Measurements from ENCODE around the gene OPA1. TPM values are rescaled to one million over a fixed set of nuclear protein-coding genes. Genes with fewer than 3 reads are reported as not detected.

The OPA1 gene
- total RNA-seq, 4 donors from 2014 or later: 42.2 to 56.1 (median 47.2) TPM

- Histone ChIP-seq H3K9me3 (no peaks in the 10 kb centered on the region), H3K4me3 (no peak overlapping the region), H3K4me1 (no peaks in the 10 kb centered on the region), H3K27me3 (no peaks in the 10 kb centered on the region), H3K27ac (replicated peaks in 1 of 4) (no peak overlapping the region), H3K36me3 (peaks cover 32 to 95% (median 59%) of the 10 kb centered on the region in 4 donors)
- WGBS: 92% methylated on average over 6 of the region's 6 CpGs
- intact Hi-C loops (cut with DNase I): no loop called here
- no peak for DNase-seq (ENCODE audit: extremely low spot score)
- TF ChIP-seq POLR2A (IDR thresholded peaks at IDR 0.05; ENCODE audit: low read depth): no peak
- TF ChIP-seq EP300 (IDR thresholded peaks at IDR 0.05): no peak
Measured at GRCh38 chr3:193656878-193657282, 63.9 kb downstream of the OPA1 start.

DNA sequence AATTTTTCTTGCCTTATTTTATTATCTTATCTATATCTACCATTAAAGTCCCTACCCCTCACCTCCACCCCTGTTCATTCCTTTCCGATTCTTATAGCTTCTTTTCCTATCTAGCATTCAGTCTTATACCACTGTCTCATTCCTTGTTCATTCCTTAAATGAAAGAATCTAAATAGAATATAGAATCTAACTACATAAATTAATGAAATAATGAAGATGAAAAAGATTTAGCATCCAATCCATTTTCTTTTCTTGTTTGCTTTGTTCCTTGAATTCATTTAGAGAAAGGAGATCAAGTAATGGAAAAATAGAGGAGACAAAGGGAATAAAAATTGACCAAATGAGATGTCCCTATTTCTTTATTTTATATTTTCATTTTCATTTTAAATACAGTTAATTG lies 67.2 kb downstream of the OPA1 start:
- no peak for DNase-seq (ENCODE audit: extremely low spot score)
- no peaks in the 10 kb centered on the region for H3K27me3 ChIP-seq
- WGBS: 91% methylated on average over 1 of the region's 1 CpG
- no peaks in the 10 kb centered on the region for H3K4me1 ChIP-seq
- H3K4me3 ChIP-seq: no peak overlapping the region
- no peaks in the 10 kb centered on the region for H3K9me3 ChIP-seq
- intact Hi-C loops (cut with DNase I): loop anchor here (10.0 kb wide), 2 partner anchors 655 to 685 kb away; no protein-coding TSS in a partner anchor
- H3K27ac ChIP-seq (replicated peaks in 1 of 4): no peak overlapping the region
- no peak for TF ChIP-seq POLR2A (IDR thresholded peaks at IDR 0.05; ENCODE audit: low read depth)
- TF ChIP-seq POLR2AphosphoS5 (IDR thresholded peaks at IDR 0.05): no peak
- no peak for TF ChIP-seq CTCF (IDR thresholded peaks at IDR 0.05)
- no peak for TF ChIP-seq EP300 (IDR thresholded peaks at IDR 0.05)
- H3K36me3 ChIP-seq: peaks cover 32 to 87% (median 64%) of the 10 kb centered on the region in 4 donors

DNA sequence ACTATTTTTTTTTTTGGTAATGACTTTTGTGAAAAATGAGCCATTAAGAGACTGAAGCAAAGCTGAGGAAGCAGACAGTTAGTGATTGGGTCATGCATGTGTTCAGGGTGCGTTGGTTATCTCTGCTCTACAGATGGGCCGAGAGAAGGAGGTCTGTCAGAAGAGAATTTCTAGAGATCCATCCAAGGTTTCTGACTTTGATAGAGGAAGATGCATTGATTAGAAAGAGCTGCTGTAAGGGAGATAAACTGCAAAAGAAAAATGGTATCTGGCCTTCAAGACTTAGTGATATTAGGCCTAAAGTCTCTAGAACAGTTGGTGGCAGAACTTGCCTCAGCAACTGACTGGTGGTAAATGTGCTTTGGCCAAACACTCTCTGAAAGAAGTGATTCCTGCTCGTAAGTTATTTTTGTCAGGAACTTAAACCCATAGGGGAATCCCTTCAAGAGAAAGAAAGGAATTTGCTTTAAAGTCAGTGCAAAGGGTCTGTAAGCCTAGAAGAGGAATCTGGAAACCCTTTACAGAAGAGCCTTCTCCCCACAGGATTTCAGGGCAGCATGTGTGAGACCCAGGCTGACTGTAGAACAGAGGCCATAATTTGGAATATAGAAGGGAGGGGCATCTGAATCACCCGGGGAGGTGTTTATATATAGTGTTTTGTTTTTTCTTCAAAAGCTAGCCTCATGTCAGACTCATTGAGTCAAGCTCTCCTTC lies 67.8 kb downstream of the OPA1 start:
- Histone ChIP-seq H3K36me3 (peaks cover 33 to 84% (median 64%) of the 10 kb centered on the region in 4 donors), H3K9me3 (no peaks in the 10 kb centered on the region), H3K27ac (replicated peaks in 1 of 4) (no peak overlapping the region), H3K4me1 (no peaks in the 10 kb centered on the region), H3K27me3 (no peaks in the 10 kb centered on the region), H3K4me3 (no peak overlapping the region)
- no peak for TF ChIP-seq CTCF (IDR thresholded peaks at IDR 0.05)
- TF ChIP-seq EP300 (IDR thresholded peaks at IDR 0.05): no peak
- no peak for TF ChIP-seq POLR2A (IDR thresholded peaks at IDR 0.05; ENCODE audit: low read depth)
- TF ChIP-seq POLR2AphosphoS5 (IDR thresholded peaks at IDR 0.05): no peak
- intact Hi-C loops (cut with DNase I): loop anchor here (10.0 kb wide), 2 partner anchors 654 to 684 kb away; no protein-coding TSS in a partner anchor
- 77% methylated on average over 4 of the region's 4 CpGs for WGBS
- DNase-seq (ENCODE audit: extremely low spot score): no peak

DNA sequence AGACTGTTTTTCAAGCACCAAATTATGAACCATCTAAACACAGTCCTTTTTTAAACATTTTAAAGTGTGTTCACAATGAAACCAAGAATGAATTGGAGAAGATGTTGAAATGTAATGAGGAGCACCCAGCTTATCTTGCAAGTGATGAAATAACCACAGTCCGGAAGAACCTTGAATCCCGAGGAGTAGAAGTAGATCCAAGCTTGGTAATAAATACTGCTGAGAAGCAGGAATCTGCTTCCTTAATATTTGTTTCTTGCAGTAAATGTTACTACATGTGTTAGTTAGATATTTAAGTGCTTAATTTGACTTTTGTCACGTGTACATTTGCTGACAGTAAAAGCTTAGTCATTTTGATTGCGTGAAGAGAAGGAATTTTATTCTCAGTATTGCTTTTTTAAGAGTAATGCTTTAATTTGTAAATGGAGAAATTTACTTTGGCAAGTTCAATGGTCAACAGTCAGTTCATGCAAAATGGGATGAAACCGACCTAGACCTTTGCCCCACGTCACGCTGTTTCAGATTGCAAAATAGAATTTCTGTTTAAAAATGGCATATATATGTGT lies 69.8 kb downstream of the OPA1 start:
- intact Hi-C loops (cut with DNase I): loop anchor here (10.0 kb wide), 2 partner anchors 652 to 682 kb away; no protein-coding TSS in a partner anchor
- TF ChIP-seq POLR2AphosphoS5 (IDR thresholded peaks at IDR 0.05) (no peak), EP300 (IDR thresholded peaks at IDR 0.05) (no peak), POLR2A (IDR thresholded peaks at IDR 0.05; ENCODE audit: low read depth) (no peak), CTCF (IDR thresholded peaks at IDR 0.05) (no peak)
- 91% methylated on average over 7 of the region's 7 CpGs for WGBS
- H3K27me3 ChIP-seq: no peaks in the 10 kb centered on the region
- no peaks in the 10 kb centered on the region for H3K4me1 ChIP-seq
- H3K9me3 ChIP-seq: no peaks in the 10 kb centered on the region
- H3K27ac ChIP-seq (replicated peaks in 1 of 4): no peak overlapping the region
- H3K4me3 ChIP-seq: no peak overlapping the region
- H3K36me3 ChIP-seq: peaks cover 42 to 89% (median 65%) of the 10 kb centered on the region in 4 donors
- no peak for DNase-seq (ENCODE audit: extremely low spot score)

GRCh38 chr3:193665370-193665989 lies 72.5 kb downstream of the OPA1 start:
- 90% methylated on average over 1 of the region's 1 CpG for WGBS
- no peaks in the 10 kb centered on the region for H3K9me3 ChIP-seq
- H3K27ac ChIP-seq (replicated peaks in 1 of 4): no peak overlapping the region
- TF ChIP-seq POLR2A (IDR thresholded peaks at IDR 0.05; ENCODE audit: low read depth): no peak
- TF ChIP-seq CTCF (IDR thresholded peaks at IDR 0.05): peak; percentile 24 to 45 (median 31)
- TF ChIP-seq EP300 (IDR thresholded peaks at IDR 0.05): no peak
- no peak for DNase-seq (ENCODE audit: extremely low spot score)
- no peaks in the 10 kb centered on the region for H3K27me3 ChIP-seq
- no peaks in the 10 kb centered on the region for H3K4me1 ChIP-seq
- H3K4me3 ChIP-seq: no peak overlapping the region
- peaks cover 34 to 92% (median 69%) of the 10 kb centered on the region in 4 donors for H3K36me3 ChIP-seq
- intact Hi-C loops (cut with DNase I): loop anchor here (10.0 kb wide), 2 partner anchors 649 to 679 kb away; no protein-coding TSS in a partner anchor
